ENCODE measurements around the gene ZG16B.

Gene ZG16B, protein sequence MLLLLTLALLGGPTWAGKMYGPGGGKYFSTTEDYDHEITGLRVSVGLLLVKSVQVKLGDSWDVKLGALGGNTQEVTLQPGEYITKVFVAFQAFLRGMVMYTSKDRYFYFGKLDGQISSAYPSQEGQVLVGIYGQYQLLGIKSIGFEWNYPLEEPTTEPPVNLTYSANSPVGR

DNA sequence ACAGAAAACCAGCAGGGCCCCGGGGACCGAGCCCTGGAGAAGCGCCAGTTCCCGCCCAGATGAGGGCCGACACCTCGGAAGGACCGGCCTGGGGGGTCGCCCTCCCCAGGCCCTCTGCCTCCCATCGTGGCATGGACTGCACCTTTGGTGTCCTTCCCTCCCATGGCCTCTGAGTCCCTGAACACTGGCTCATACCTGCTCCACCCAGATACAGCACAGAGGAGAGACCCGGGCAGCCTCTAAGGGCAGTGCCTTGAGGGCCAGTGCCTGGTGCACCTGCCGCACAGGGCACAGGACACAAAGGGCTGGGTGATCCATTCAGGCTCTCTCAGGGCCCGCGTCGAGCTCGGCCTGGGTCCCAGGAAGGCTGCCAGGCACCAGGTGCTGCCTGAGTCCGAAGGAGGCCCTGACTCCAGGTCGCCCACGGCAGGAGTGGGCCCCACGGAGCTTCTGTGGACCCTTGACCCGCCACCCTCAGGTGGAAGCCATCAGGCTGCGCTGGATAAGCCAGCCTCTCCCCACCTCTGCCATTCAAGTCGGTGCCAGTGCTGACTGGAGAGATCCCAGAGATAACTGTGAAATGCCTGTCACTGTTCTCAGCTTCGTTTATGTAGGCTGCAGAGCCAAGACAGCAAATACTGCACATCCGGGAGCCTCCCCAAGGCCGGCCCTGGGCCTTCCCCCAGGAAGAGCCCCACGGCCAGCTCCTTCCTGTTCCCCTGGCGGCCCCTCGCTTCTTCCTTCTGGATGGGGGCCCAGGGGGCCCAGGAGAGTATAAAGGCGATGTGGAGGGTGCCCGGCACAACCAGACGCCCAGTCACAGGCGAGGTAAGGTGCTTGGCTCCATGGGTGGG lies at the start of gene ZG16B:
Gene ZG16B (plus strand): TSS at position 803 of the 854 bp plus-strand sequence. CDS start 139 bp downstream, outside the sequence.
- Histone ChIP-seq H3K9me3 (ENCODE audit: insufficient read depth, low read length) (no peaks in the 10 kb centered on the region), H2AFZ (ENCODE audit: low read depth, low read length) (no peak within 1 kb of the TSS), H3K27me3 (ENCODE audit: low read depth, low read length) (no peaks in the 10 kb centered on the region), H4K20me1 (ENCODE audit: insufficient read depth, low read length) (no peaks in the 10 kb centered on the region), H3K4me3 (ENCODE audit: low read length) (no peak within 1 kb of the TSS), H3K36me3 (replicated peaks; ENCODE audit: low read depth, low read length) (no peaks in the 10 kb centered on the region), H3K79me2 (ENCODE audit: low read length) (no peaks in the 10 kb centered on the region), H3K27ac (ENCODE audit: low read length) (no peak within 1 kb of the TSS), H3K4me1 (ENCODE audit: low read length) (no peaks in the 10 kb centered on the region), H3K4me2 (ENCODE audit: low read length) (no peak within 1 kb of the TSS), H3K9ac (ENCODE audit: low read length) (no peak within 1 kb of the TSS)
- TF ChIP-seq EZH2phosphoT487 (IDR thresholded peaks at IDR 0.05; ENCODE audit: low read depth): no peak
- TF ChIP-seq, protein P1, sequence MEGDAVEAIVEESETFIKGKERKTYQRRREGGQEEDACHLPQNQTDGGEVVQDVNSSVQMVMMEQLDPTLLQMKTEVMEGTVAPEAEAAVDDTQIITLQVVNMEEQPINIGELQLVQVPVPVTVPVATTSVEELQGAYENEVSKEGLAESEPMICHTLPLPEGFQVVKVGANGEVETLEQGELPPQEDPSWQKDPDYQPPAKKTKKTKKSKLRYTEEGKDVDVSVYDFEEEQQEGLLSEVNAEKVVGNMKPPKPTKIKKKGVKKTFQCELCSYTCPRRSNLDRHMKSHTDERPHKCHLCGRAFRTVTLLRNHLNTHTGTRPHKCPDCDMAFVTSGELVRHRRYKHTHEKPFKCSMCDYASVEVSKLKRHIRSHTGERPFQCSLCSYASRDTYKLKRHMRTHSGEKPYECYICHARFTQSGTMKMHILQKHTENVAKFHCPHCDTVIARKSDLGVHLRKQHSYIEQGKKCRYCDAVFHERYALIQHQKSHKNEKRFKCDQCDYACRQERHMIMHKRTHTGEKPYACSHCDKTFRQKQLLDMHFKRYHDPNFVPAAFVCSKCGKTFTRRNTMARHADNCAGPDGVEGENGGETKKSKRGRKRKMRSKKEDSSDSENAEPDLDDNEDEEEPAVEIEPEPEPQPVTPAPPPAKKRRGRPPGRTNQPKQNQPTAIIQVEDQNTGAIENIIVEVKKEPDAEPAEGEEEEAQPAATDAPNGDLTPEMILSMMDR (IDR thresholded peaks at IDR 0.05; ENCODE audit: low read depth, low read length): no peak

DNA sequence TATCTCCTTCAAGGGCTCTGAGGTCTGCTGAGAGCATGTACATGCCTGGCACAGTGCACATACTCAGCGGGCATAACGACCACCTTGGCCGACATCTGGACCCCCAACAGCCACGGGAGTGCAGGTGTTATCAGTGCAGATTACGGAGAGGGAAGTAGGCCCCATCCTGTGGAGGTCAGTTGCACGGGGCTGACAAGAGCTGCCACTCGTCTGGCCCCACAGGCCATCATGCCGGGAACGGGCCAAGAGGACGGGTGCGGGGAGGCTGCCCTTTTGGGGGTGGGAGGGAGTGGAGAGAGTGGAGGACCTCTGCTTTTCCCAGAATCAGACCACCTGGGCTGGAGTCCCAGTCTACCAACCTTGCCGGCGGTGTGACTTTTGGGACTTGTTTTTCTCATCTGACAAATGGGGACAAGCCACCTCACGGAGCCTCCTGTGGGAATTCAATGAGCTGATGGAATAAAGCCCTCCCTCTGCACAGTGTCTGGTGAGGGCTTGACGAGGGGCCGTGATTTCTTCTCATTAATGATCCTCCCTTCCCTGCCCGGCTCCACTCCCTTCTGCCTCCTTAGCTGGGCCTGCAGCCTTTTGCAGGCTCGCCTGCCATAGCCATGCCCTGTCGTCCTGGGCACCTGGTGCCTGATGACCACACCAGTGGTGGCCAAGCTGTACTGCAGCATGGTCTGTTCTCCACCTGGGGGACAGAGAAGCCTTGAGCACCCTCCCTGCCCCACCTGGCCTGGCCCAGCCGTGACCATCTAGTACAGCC lies 47.3 kb upstream of the ZG16B start:
- H3K36me3 ChIP-seq (replicated peaks; ENCODE audit: low read depth, low read length): no peaks in the 10 kb centered on the region
- no peak overlapping the region for H3K27ac ChIP-seq (ENCODE audit: low read length)
- H2AFZ ChIP-seq (ENCODE audit: low read depth, low read length): no peak overlapping the region
- no peak overlapping the region for H3K4me3 ChIP-seq (ENCODE audit: low read length)
- no peaks in the 10 kb centered on the region for H3K9me3 ChIP-seq (ENCODE audit: insufficient read depth, low read length)
- H3K79me2 ChIP-seq (ENCODE audit: low read length): peaks cover 12% of the 10 kb centered on the region
- no peak overlapping the region for H3K4me2 ChIP-seq (ENCODE audit: low read length)
- no peaks in the 10 kb centered on the region for H4K20me1 ChIP-seq (ENCODE audit: insufficient read depth, low read length)
- H3K4me1 ChIP-seq (ENCODE audit: low read length): peaks cover 8% of the 10 kb centered on the region; the same call in 1 of the 2 replicates
- H3K27me3 ChIP-seq (ENCODE audit: low read depth, low read length): no peaks in the 10 kb centered on the region
- H3K9ac ChIP-seq (ENCODE audit: low read length): no peak overlapping the region
- TF ChIP-seq, protein P1 (IDR thresholded peaks at IDR 0.05; ENCODE audit: low read depth, low read length): no peak
- TF ChIP-seq EZH2phosphoT487 (IDR thresholded peaks at IDR 0.05; ENCODE audit: low read depth): no peak

DNA sequence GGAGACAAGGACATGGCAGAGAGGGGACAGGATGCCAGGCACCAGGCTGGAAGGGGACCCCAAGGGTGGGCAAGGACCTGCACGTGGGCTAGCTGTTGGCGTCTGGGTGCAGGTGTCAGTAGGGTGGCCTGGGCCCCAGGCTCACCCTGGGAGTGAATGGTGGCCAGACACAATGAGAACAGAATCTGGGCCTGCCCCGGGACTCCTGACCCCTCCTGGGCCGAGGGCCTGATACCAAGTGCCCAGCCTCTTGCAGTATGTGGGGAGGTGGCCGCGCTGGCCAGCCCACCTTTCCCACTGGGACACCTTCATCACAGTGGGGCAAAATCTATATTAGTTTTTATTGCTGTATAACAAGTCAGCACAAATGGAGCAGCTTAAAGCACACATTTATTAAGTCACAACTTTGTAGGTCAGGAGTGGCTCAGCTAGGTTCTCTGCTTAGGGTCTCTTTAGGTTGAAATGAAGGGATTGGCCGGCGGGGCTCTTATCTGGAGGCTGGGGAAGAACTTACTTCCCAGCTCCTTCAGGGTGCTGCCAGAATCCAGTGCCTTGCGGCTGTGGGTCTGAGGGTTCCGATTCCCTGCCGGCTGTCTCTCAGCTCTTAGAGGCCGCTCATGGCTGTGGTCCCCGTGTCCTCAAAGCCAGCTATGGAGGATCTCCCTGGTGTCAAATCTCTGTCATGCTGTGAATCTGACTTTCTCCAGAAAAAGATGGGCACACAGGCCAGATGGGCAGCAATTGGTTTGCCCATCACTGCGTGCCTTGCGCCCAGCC lies 46.3 kb upstream of the ZG16B start:
- no peak overlapping the region for H3K9ac ChIP-seq (ENCODE audit: low read length)
- no peaks in the 10 kb centered on the region for H3K9me3 ChIP-seq (ENCODE audit: insufficient read depth, low read length)
- H3K4me3 ChIP-seq (ENCODE audit: low read length): no peak overlapping the region
- H3K36me3 ChIP-seq (replicated peaks; ENCODE audit: low read depth, low read length): no peaks in the 10 kb centered on the region
- no peak overlapping the region for H2AFZ ChIP-seq (ENCODE audit: low read depth, low read length)
- peaks cover 2% of the 10 kb centered on the region for H3K79me2 ChIP-seq (ENCODE audit: low read length)
- H4K20me1 ChIP-seq (ENCODE audit: insufficient read depth, low read length): no peaks in the 10 kb centered on the region
- no peak overlapping the region for H3K4me2 ChIP-seq (ENCODE audit: low read length)
- no peak for TF ChIP-seq EZH2phosphoT487 (IDR thresholded peaks at IDR 0.05; ENCODE audit: low read depth)
- TF ChIP-seq, protein P1 (IDR thresholded peaks at IDR 0.05; ENCODE audit: low read depth, low read length): no peak
- peaks cover under 1% of the 10 kb centered on the region; the same call in 1 of the 2 replicates for H3K4me1 ChIP-seq (ENCODE audit: low read length)
- no peak overlapping the region for H3K27ac ChIP-seq (ENCODE audit: low read length)
- H3K27me3 ChIP-seq (ENCODE audit: low read depth, low read length): no peaks in the 10 kb centered on the region
